Vagina (tissue), 2 donors: Measurements from ENCODE around the gene MBTPS1.

Source experiments
- CTCF ChIP-seq, 3 experiments: fragments of 450-650 bp in 2 of 3; fragments of 200-600 bp in 1 of 3; sonication (generic) in 1 of 3; IDR thresholded peaks; one replicate each; pipeline ENCODE4 v1.5.1; 2017 to 2019; ENCODE audit warnings: antibody characterized with exemption in 3 of 3, mild to moderate bottlenecking in 2 of 3, moderate library complexity in 2 of 3
- POLR2A ChIP-seq, 2 donors: fragments of 450-650 bp; IDR thresholded peaks; one replicate each; pipeline ENCODE4 v1.6.1; 2017; ENCODE audit warnings: antibody characterized with exemption in 2 of 2, mild to moderate bottlenecking in 2 of 2, moderate library complexity in 2 of 2

- TF ChIP-seq POLR2A (IDR thresholded peaks at IDR 0.05) (no peak), CTCF (IDR thresholded peaks at IDR 0.05) (no peak)
Measured at GRCh38 chr16:84040226-84040822, 76.4 kb downstream of the MBTPS1 start.
